Activated naive CD8-positive, alpha-beta T cell treated with anti-CD3 and anti-CD28 coated beads, Interleukin-2, amount 10 ng/mL, durations not matched to agents 7 days and 5 days (primary cell): ENCODE measurements around the gene CCDC171. TPM values are rescaled to one million over a fixed set of nuclear protein-coding genes. Genes with fewer than 3 reads are reported as not detected.

ENCODE experiments used
- total RNA-seq, 2 experiments: library from RNA; stranded (reverse); gene quantifications; one replicate each; pipeline ENCODE4 v1.2.3, GENCODE V29; 2021

The CCDC171 gene
- total RNA-seq, 2 experiments from 2014 or later, result 1.7 to 2.7 TPM

Other genes starting within 250 kb of the CCDC171 start
- 10 to 100 TPM; 33.6 to 35.2 TPM for gene TTC39B, start 245.8 kb upstream of the CCDC171 start, total RNA-seq
- gene SNAPC3, start 130.2 kb upstream of the CCDC171 start, total RNA-seq, result 10 to 100 TPM; 27.4 to 29.2 TPM
- 100 to 1,000 TPM; 159 to 160 TPM for gene PSIP1, start 42.1 kb upstream of the CCDC171 start, total RNA-seq